CD14-positive monocyte (primary cell): ENCODE results near the gene BASP1. TPM values are rescaled to one million over a fixed set of nuclear protein-coding genes. Genes with fewer than 3 reads are reported as not detected.
A peak's percentile ranks its signal among the peaks of the same experiment; 100 is the strongest.

Experiments
- DNase-seq, 3 donors: peaks; one replicate each; pipeline ENCODE4 v3.0.0-alpha.2; 2011 to 2022
- H2AFZ ChIP-seq: 2 replicates; pipeline ENCODE4 v1.6.0; 2012; ENCODE audit warnings: mild to moderate bottlenecking, low read depth, low read length, inconsistent platforms; ENCODE audit not compliant: insufficient read depth, poor library complexity, severe bottlenecking
- H3K27ac ChIP-seq, 2 donors: 1 replicate in 1 of 2; 2 replicates in 1 of 2; pipeline ENCODE4 v1.5.1; 2012 to 2013; ENCODE audit warnings: low read length in 2 of 2, control low read depth in 1 of 2, inconsistent platforms in 1 of 2, low read depth in 1 of 2, mild to moderate bottlenecking in 1 of 2
- H3K27me3 ChIP-seq, 2 donors: one replicate each; pipeline versions ENCODE4 v1.6.0 to v1.6.1; 2011 to 2013; ENCODE audit warnings: low read length in 2 of 2; ENCODE audit not compliant: control insufficient read depth in 2 of 2, insufficient read depth in 2 of 2
- H3K36me3 ChIP-seq, 2 donors: replicated peaks in 1 of 2; 1 replicate in 1 of 2; 2 replicates in 1 of 2; pipeline versions ENCODE4 v1.5.1 to v1.6.1; 2012 to 2013; ENCODE audit warnings: low read length in 2 of 2, control low read depth in 1 of 2, inconsistent platforms in 1 of 2, mild to moderate bottlenecking in 1 of 2; ENCODE audit not compliant: insufficient read depth in 2 of 2, control insufficient read depth in 1 of 2
- H3K4me1 ChIP-seq, 2 donors: 1 replicate in 1 of 2; 2 replicates in 1 of 2; pipeline versions ENCODE4 v1.5.1 to v1.6.1; 2012 to 2013; ENCODE audit warnings: low read length in 2 of 2, control low read depth in 1 of 2, inconsistent platforms in 1 of 2, mild to moderate bottlenecking in 1 of 2, moderate library complexity in 1 of 2; ENCODE audit not compliant: insufficient read depth in 2 of 2, control insufficient read depth in 1 of 2
- H3K4me2 ChIP-seq: replicated peaks from 2 replicates; pipeline ENCODE3; 2012; ENCODE audit warnings: low read length, moderate library complexity, mild to moderate bottlenecking; ENCODE audit not compliant: poor library complexity, severe bottlenecking; ENCODE audit errors: extremely low read depth
- H3K4me3 ChIP-seq, 3 experiments: fragments of 200-600 bp in 1 of 3; sonication (generic) in 1 of 3; replicated peaks in 1 of 3; 1 replicate in 2 of 3; 2 replicates in 1 of 3; pipeline ENCODE4 v1.5.1; 2011 to 2013; ENCODE audit warnings: low read length in 3 of 3, mild to moderate bottlenecking in 3 of 3, control low read depth in 2 of 3, low read depth in 2 of 3, inconsistent platforms in 1 of 3, moderate library complexity in 1 of 3
- H3K79me2 ChIP-seq: 2 replicates; pipeline ENCODE4 v1.6.0; 2012; ENCODE audit warnings: mild to moderate bottlenecking, control low read depth, inconsistent platforms, low read length, moderate library complexity; ENCODE audit not compliant: insufficient read depth
- H3K9ac ChIP-seq: 2 replicates; pipeline ENCODE4 v1.6.0; 2017; ENCODE audit warnings: low read length, mild to moderate bottlenecking; ENCODE audit not compliant: insufficient read depth, poor library complexity, severe bottlenecking
- H3K9me3 ChIP-seq, 2 donors: replicated peaks in 1 of 2; 1 replicate in 1 of 2; 2 replicates in 1 of 2; pipeline versions ENCODE4 v1.5.1 to v1.6.1; 2012 to 2013; ENCODE audit warnings: low read length in 2 of 2, control low read depth in 1 of 2; ENCODE audit not compliant: control insufficient read depth in 1 of 2, insufficient read depth in 1 of 2
- H4K20me1 ChIP-seq: 2 replicates; pipeline ENCODE4 v1.6.0; 2012; ENCODE audit warnings: mild to moderate bottlenecking, low read length, control low read depth, moderate library complexity; ENCODE audit not compliant: insufficient read depth
- H3K27ac Mint-ChIP-seq, 7 donors: one replicate each; pipeline ENCODE4 v1.8.0; 2020; ENCODE audit warnings: mild to moderate bottlenecking in 7 of 7, mixed read lengths in 7 of 7, moderate library complexity in 6 of 7, inconsistent platforms in 2 of 7
- H3K27me3 Mint-ChIP-seq, 3 donors: one replicate each; pipeline ENCODE4 v1.8.0; 2021 to 2022; ENCODE audit warnings: low read depth in 3 of 3, mild to moderate bottlenecking in 3 of 3, mixed read lengths in 3 of 3, moderate library complexity in 3 of 3, inconsistent platforms in 1 of 3
- H3K36me3 Mint-ChIP-seq, 2 donors: one replicate each; pipeline ENCODE4 v1.8.0; 2020; ENCODE audit warnings: mixed read lengths in 2 of 2, inconsistent platforms in 1 of 2, mild to moderate bottlenecking in 1 of 2
- H3K4me1 Mint-ChIP-seq: one replicate; pipeline ENCODE4 v1.8.0; 2020; ENCODE audit warnings: mild to moderate bottlenecking, mixed read lengths
- H3K4me3 Mint-ChIP-seq, 2 donors: one replicate each; pipeline ENCODE4 v1.8.0; 2020; ENCODE audit warnings: mild to moderate bottlenecking in 2 of 2, mixed read lengths in 2 of 2, moderate library complexity in 1 of 2
- H3K9me3 Mint-ChIP-seq, 7 donors: one replicate each; pipeline ENCODE4 v1.8.0; 2020 to 2022; ENCODE audit warnings: mixed read lengths in 7 of 7, mild to moderate bottlenecking in 6 of 7, moderate library complexity in 6 of 7, inconsistent platforms in 2 of 7
- WGBS: methylation state at CpG from one replicate; pipeline ENCODE4 v1.1.5; 2013; ENCODE audit warnings: missing lambda C conversion rate; ENCODE audit not compliant: insufficient coverage; 5-methylcytosine and 5-hydroxymethylcytosine counted together
- intact Hi-C, 2 donors: fragments of 100-400 bp; cut with micrococcal nuclease; formaldehyde crosslinking; loops; one replicate each; pipeline versions ENCODE4 v1.15.0 to v1.15.1; 2023
- polyA plus RNA-seq, 3 donors: library from polyadenylated mRNA; depleted of rRNA in 1 of 3; unstranded in 2 of 3; stranded (reverse) in 1 of 3; fragments of 300-500 nt in 2 of 3; fragments of >200 nt in 1 of 3; fragmentation: Illumina TruSeq in 2 of 3; gene quantifications; 1 replicate in 2 of 3; 2 replicates in 1 of 3; pipeline ENCODE4 v1.2.3, GENCODE V29; 2012 to 2021
- TF ChIP-seq, protein P1 (sequence below): fragments of 200-600 bp; IDR thresholded peaks from one replicate; pipeline ENCODE4 v1.8.0; 2022; ENCODE audit warnings: antibody characterized with exemption, mild to moderate bottlenecking

The BASP1 gene
- polyA plus RNA-seq, 3 donors, result 23.7 to 61.6 (median 36.6) TPM

- peaks cover 5% of the 10 kb centered on the region for H3K4me1 Mint-ChIP-seq
- WGBS, result 96% methylated on average over 4 of the region's 5 CpGs
These were observed 25.2 kb upstream of the BASP1 start for GRCh38 chr5:17192191-17192590.

DNA sequence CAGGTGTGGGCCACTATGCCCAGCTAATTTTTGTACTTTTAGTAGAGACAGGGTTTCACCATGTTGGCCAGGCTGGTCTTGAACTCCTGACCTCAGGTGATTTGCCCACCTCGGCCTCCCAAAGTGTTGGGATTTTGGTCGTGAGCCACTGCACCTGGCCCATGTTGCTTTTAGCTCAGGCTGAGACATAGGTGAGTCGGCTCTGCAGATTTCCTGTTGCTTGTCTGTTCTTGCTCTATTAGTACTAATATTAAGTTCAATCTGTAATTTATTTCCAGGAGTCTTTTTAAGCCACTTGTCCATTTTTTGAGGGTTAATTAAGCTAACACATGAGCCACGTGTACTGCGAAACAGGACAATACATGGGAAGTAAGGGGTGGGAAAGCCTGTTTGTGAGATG lies 21.4 kb upstream of the BASP1 start:
- Histone ChIP-seq H3K27ac (no peak overlapping the region), H3K79me2 (no peaks in the 10 kb centered on the region), H3K4me1 (no peaks in the 10 kb centered on the region), H3K27me3 (no peaks in the 10 kb centered on the region), H3K9me3 (no peaks in the 10 kb centered on the region), H4K20me1 (no peaks in the 10 kb centered on the region), H3K4me3 (no peak overlapping the region), H3K36me3 (no peaks in the 10 kb centered on the region), H2AFZ (no peak overlapping the region), H3K9ac (no peak overlapping the region), H3K4me2 (no peak overlapping the region)
- intact Hi-C loops, result no loop called here
- DNase-seq, result no peak
- TF ChIP-seq, protein P1, sequence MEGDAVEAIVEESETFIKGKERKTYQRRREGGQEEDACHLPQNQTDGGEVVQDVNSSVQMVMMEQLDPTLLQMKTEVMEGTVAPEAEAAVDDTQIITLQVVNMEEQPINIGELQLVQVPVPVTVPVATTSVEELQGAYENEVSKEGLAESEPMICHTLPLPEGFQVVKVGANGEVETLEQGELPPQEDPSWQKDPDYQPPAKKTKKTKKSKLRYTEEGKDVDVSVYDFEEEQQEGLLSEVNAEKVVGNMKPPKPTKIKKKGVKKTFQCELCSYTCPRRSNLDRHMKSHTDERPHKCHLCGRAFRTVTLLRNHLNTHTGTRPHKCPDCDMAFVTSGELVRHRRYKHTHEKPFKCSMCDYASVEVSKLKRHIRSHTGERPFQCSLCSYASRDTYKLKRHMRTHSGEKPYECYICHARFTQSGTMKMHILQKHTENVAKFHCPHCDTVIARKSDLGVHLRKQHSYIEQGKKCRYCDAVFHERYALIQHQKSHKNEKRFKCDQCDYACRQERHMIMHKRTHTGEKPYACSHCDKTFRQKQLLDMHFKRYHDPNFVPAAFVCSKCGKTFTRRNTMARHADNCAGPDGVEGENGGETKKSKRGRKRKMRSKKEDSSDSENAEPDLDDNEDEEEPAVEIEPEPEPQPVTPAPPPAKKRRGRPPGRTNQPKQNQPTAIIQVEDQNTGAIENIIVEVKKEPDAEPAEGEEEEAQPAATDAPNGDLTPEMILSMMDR, result no peak
- Mint-ChIP-seq H3K27me3 (peaks cover 0 to 6% (median 3%) of the 10 kb centered on the region in 3 donors), H3K36me3 (no peaks in the 10 kb centered on the region), H3K4me1 (no peaks in the 10 kb centered on the region), H3K4me3 (no peak overlapping the region), H3K9me3 (peaks cover 0 to 7% (median 2%) of the 10 kb centered on the region in 7 donors), H3K27ac (no peak overlapping the region)
- no CpG with 5 or more reads among the region's 5 CpGs for WGBS

More at GRCh38 chr5:17192191-17192590, 25.2 kb upstream of the BASP1 start:
- peak overlapping the region in 1 of 7 donors; percentile 13 for H3K27ac Mint-ChIP-seq
- Histone ChIP-seq H3K4me1 (no peaks in the 10 kb centered on the region), H3K9ac (no peak overlapping the region), H2AFZ (no peak overlapping the region), H3K27ac (no peak overlapping the region), H3K36me3 (no peaks in the 10 kb centered on the region), H4K20me1 (no peaks in the 10 kb centered on the region), H3K4me3 (no peak overlapping the region), H3K27me3 (no peaks in the 10 kb centered on the region), H3K4me2 (no peak overlapping the region), H3K9me3 (no peaks in the 10 kb centered on the region), H3K79me2 (no peaks in the 10 kb centered on the region)
- DNase-seq, result no peak
- H3K36me3 Mint-ChIP-seq, result no peaks in the 10 kb centered on the region
- no peak overlapping the region for H3K4me3 Mint-ChIP-seq
- peaks cover 0 to 1% (median 0%) of the 10 kb centered on the region in 7 donors for H3K9me3 Mint-ChIP-seq
- peaks cover 0 to 3% (median 0%) of the 10 kb centered on the region in 3 donors for H3K27me3 Mint-ChIP-seq
- TF ChIP-seq, protein P1, result no peak
- intact Hi-C loops, result loop anchor here in 1 of 2 donors (5.0 kb wide), 1 partner anchor 255 kb away; the partner anchor contains the start of gene MYO10
